ENCODE data around the gene ANKIB1. TPM values are rescaled to one million over a fixed set of nuclear protein-coding genes. Genes with fewer than 3 reads are reported as not detected.

ANKIB1 gene
- total RNA-seq, 3 donors from 2014 or later = 34.7 to 74.8 (median 40.9) TPM

- intact Hi-C loops (cut with DNase I, micrococcal nuclease) = no loop called here
- no peak overlapping the region for H3K4me3 ChIP-seq
- no peaks in the 10 kb centered on the region for H3K9me3 ChIP-seq
- H3K36me3 ChIP-seq (ENCODE audit: low read depth) = no peaks in the 10 kb centered on the region
- DNase-seq = no peak
- no peaks in the 10 kb centered on the region for H3K4me1 ChIP-seq (ENCODE audit: low read depth)
- ATAC-seq = no peak
- TF ChIP-seq CTCF (IDR thresholded peaks at IDR 0.05) = no peak
Observed at GRCh38 chr7:92359801-92360200, 114.0 kb downstream of the ANKIB1 start.

GRCh38 chr7:92360387-92360786 is 114.6 kb downstream of the ANKIB1 start:
- Histone ChIP-seq H3K4me3 (no peak overlapping the region), H3K36me3 (ENCODE audit: low read depth) (no peaks in the 10 kb centered on the region), H3K4me1 (ENCODE audit: low read depth) (no peaks in the 10 kb centered on the region), H3K9me3 (no peaks in the 10 kb centered on the region)
- no peak for TF ChIP-seq CTCF (IDR thresholded peaks at IDR 0.05)
- ATAC-seq (no peak), DNase-seq (no peak)
- intact Hi-C loops (cut with DNase I, micrococcal nuclease) = no loop called here

GRCh38 chr7:92362131-92362530 is 116.4 kb downstream of the ANKIB1 start:
- H3K4me1 ChIP-seq (ENCODE audit: low read depth) = no peaks in the 10 kb centered on the region
- no peak for TF ChIP-seq CTCF (IDR thresholded peaks at IDR 0.05)
- no peaks in the 10 kb centered on the region for H3K36me3 ChIP-seq (ENCODE audit: low read depth)
- no peak overlapping the region for H3K4me3 ChIP-seq
- no peaks in the 10 kb centered on the region for H3K9me3 ChIP-seq
- DNase-seq (no peak), ATAC-seq (no peak)
- intact Hi-C loops (cut with DNase I, micrococcal nuclease) = no loop called here

GRCh38 chr7:92366730-92367129 is 121.0 kb downstream of the ANKIB1 start:
- intact Hi-C loops (cut with DNase I, micrococcal nuclease) = no loop called here
- H3K36me3 ChIP-seq (ENCODE audit: low read depth) = no peaks in the 10 kb centered on the region

GRCh38 chr7:92368741-92369140 is 123.0 kb downstream of the ANKIB1 start:
- DNase-seq (no peak), ATAC-seq (no peak)
- H3K36me3 ChIP-seq (ENCODE audit: low read depth) = no peaks in the 10 kb centered on the region
- no peak overlapping the region for H3K4me3 ChIP-seq
- intact Hi-C loops (cut with DNase I, micrococcal nuclease) = no loop called here
- no peaks in the 10 kb centered on the region for H3K9me3 ChIP-seq
- TF ChIP-seq CTCF (IDR thresholded peaks at IDR 0.05) = no peak
- H3K4me1 ChIP-seq (ENCODE audit: low read depth) = no peaks in the 10 kb centered on the region

More at GRCh38 chr7:92366730-92367129, 121.0 kb downstream of the ANKIB1 start:
- ATAC-seq (no peak), DNase-seq (no peak)
- H3K4me3 ChIP-seq = no peak overlapping the region
- TF ChIP-seq CTCF (IDR thresholded peaks at IDR 0.05) = no peak
- H3K4me1 ChIP-seq (ENCODE audit: low read depth) = no peaks in the 10 kb centered on the region
- no peaks in the 10 kb centered on the region for H3K9me3 ChIP-seq

GRCh38 chr7:92375013-92375412 is 129.2 kb downstream of the ANKIB1 start:
- no peak for TF ChIP-seq CTCF (IDR thresholded peaks at IDR 0.05)
- no peaks in the 10 kb centered on the region for H3K4me1 ChIP-seq (ENCODE audit: low read depth)
- intact Hi-C loops (cut with DNase I, micrococcal nuclease) = no loop called here
- no peaks in the 10 kb centered on the region for H3K36me3 ChIP-seq (ENCODE audit: low read depth)
- no peaks in the 10 kb centered on the region for H3K9me3 ChIP-seq
- ATAC-seq (no peak), DNase-seq (no peak)
- H3K4me3 ChIP-seq = no peak overlapping the region
